HG03558 (cell line): ENCODE measurements around the gene HSD3B7.

ENCODE experiments used
- ATAC-seq: cut with Tn5 transposase; IDR thresholded peaks from one replicate; pipeline ENCODE4 v1.9.1; 2021; ENCODE audit warnings: moderate number of reproducible peaks; ENCODE audit not compliant: unreplicated experiment; ENCODE audit errors: extremely low read depth

Gene HSD3B7

GRCh38 chr16:30980959-30981358 is 4.0 kb upstream of the HSD3B7 start:
- ATAC-seq, result no peak

- no peak for ATAC-seq
Observed at GRCh38 chr16:30982548-30983288, 2.3 kb upstream of the HSD3B7 start.

DNA sequence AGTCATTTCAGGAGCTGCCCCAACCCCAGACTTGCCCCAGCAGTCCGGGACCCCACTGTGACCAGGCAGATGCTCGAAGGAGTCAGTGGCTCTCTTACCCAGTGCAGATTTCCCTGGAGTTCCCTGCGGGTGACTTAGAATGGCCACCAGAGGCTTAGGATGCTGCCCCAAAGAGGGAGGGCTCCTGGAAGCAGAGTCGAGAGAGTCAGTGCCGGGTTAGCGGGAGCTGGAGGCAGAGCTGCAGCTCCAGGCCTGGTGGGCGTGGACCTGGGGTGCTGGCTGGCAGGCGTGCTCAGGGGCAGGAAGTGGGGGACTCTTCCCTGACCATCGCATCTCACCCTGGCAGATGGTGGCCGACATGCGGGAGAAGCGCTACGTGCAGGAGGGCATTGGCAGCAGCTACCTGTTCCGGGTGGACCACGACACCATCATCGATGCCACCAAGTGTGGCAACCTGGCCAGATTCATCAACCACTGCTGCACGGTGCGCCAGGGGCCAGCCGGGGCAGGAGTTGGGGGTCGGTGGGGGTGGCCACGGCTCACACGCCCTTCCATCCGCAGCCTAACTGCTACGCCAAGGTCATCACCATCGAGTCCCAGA is 1.6 kb upstream of the HSD3B7 start:
- ATAC-seq, result no peak

- ATAC-seq, result no peak
Observed at GRCh38 chr16:30983898-30984610, 953 bp upstream of the HSD3B7 start.

DNA sequence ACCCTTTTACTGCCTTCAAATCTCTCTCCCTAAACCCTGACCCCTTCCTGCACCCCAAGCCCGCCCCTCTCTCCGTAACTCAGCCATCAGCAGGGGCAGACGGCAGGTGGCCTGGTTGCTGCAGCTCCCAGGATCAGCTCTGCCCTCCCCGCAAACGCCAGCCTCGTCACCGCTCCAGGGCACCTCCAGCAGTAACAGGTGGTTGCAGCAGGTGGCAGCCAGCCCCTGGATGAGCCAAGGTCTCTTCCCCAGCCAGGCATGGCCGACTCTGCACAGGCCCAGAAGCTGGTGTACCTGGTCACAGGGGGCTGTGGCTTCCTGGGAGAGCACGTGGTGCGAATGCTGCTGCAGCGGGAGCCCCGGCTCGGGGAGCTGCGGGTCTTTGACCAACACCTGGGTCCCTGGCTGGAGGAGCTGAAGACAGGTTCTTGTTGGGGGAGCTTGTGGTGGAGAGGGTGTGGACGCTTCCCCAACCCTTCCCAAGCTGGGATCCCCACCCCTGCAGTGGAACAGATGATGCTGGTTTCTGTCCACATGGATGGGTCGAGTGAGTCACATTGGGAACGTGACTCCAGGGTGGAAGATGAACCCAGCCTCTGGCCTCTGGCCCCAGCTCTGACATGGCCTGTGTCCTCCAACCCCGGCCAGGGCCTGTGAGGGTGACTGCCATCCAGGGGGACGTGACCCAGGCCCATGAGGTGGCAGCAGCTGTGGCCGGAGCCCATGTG is 558 bp downstream of the HSD3B7 start:
- ATAC-seq, result no peak

- ATAC-seq, result no peak
Observed at GRCh38 chr16:30986129-30986991, 1.4 kb downstream of the HSD3B7 start.

DNA sequence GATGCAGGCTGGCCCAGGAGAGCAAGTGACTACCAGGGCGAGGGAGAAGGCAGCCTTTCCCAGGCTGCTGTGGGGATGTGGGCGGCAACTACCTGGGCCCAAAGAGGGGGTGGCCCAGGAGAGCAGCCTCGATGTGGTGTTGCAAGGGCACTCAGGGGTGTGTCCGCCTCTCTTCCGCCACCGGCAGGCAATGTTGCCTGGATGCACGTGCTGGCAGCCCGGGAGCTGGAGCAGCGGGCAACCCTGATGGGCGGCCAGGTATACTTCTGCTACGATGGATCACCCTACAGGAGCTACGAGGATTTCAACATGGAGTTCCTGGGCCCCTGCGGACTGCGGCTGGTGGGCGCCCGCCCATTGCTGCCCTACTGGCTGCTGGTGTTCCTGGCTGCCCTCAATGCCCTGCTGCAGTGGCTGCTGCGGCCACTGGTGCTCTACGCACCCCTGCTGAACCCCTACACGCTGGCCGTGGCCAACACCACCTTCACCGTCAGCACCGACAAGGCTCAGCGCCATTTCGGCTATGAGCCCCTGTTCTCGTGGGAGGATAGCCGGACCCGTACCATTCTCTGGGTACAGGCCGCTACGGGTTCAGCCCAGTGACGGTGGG is 2.7 kb downstream of the HSD3B7 start:
- ATAC-seq, result no peak

DNA sequence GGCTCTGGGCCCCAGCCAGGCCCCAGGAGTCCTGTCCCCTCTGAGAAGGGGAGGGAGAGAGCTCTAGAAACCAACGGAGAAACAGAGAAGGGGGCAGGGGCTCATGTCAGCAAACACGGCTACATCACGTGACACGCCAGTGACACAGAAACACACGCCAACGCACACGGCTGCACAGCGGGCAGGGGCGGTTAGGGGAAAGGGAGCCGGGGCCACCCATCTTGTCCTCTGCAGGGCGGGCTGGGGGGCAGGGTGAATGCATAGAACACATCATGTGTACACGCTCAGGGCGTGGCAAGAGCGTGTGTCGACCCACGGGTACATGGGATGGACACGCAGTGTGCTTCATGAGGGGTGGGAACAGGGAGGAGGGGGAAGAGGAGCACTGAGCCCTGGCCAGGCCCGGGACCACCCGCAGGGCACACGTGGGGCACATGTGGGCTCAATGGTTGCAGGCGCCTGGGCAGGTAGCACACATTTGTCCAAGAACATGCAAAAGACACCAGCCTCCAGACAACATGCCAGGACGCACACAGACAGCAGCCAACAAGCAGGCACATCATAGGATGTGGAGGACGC is 4.6 kb downstream of the HSD3B7 start:
- ATAC-seq, result no peak

DNA sequence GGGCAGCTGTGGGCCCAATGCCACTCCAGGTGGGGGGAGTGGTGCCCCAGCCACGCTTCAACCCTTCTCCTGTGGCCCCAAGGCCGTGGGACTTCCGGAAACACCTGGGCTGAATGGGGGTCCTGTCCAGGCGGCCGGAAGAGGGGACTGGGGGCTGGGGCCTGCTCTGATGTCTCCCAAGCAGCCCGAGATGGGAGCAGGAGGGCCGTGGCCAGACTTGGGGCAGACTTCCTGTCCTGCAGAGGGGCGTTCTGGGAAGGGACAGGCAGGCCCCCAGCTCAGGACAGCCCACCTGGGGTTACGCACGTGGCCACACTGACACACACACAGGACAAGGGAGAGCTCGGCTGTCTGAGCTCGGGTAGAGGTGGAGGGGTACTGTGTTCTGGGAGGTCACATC is 5.1 kb downstream of the HSD3B7 start:
- no peak for ATAC-seq

- ATAC-seq, result no peak
Observed at GRCh38 chr16:30991052-30991451, 6.0 kb downstream of the HSD3B7 start.

GRCh38 chr16:30992276-30992780 is 7.3 kb downstream of the HSD3B7 start:
- no peak for ATAC-seq

DNA sequence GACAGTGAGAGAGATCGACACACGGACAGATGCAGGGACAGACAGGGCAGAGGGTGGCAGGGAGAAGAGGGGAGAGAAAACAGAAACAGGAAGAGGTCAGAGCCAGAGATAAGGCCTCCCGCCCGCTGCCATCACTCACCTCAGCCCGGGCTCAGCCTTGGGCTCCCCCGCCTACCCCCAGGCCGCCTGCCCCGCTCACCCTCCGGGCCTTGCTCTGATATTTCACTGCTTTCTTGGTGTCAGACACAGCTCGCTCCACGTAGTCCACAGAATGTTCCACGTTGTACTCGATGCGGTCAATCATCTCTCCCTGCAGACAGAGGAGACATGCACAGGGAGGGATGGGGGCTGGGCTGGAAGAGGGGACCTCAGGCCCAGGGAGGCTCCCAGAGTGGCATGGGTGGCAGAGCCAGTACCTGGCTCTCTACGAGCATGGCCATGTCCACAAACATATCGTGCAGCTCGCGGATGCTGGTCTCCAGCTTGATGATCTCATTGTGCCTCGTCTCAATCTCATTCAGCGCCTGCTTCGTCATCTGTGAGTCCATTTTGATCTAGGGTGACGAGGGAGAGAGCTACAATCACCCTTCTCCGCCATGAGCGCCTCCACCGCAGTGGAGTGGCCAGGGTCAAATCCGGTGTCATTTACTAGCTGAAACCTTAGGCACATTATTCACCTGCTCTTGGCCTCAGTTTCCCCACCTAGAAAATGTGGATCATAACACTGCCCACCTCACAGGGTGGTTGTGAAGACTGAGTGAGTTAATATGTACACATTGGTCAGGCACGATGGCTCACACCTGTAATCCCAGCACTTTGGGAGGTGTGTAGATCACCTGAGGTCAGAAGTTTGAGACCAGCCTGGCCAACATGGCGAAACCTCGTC is 8.2 kb downstream of the HSD3B7 start:
- ATAC-seq, result no peak

GRCh38 chr16:30995927-30996323 is 10.9 kb downstream of the HSD3B7 start:
- no peak for ATAC-seq

DNA sequence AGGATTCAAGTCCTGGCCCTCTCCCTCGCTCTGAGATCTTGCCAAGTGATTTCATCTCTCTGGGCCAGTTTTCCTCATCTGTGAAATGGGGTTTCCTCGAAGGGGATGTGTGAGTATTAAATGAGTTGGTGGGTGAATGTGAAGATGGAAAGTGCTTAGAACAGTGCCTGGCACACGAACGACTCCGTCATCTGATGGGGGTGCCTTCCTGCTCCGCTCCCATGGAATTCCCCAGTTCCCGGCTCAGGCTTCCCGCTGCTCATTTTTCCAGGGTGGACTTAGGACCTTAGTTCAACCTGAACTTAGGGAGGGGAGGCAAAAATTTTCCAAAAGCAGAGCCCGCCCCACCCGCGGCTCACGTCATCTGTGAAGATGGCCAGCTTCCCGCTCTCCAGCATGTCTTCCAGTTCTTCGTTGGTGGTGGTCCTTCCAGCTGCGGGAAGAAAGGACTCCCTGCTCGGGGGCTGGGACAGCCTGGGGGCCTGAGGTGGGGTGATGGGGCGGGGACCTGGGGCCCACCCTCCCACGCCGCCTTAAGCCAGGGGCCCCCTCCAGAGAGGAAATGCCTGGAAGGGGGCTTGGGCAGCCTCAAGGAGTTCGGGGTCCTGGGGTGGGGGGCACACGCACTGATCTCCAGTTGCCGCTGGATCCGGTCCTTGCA is 11.4 kb downstream of the HSD3B7 start:
- no peak for ATAC-seq

GRCh38 chr16:30996985-30997724 is 12.1 kb downstream of the HSD3B7 start:
- ATAC-seq, result no peak

GRCh38 chr16:30997725-30998711 is 13.0 kb downstream of the HSD3B7 start:
- ATAC-seq, result no peak
